GM18499 (cell line): ENCODE results near the gene LAT.
"Not testable (repeated sequence)": the region's sequence is repeated elsewhere in the genome, so short reads cannot be mapped to it uniquely, and the experiment has no call there.

Experiments
- ATAC-seq: cut with Tn5 transposase; IDR thresholded peaks from one replicate; pipeline ENCODE4 v1.9.1; 2021; ENCODE audit warnings: moderate number of reproducible peaks; ENCODE audit not compliant: insufficient read depth, unreplicated experiment

The LAT gene

DNA sequence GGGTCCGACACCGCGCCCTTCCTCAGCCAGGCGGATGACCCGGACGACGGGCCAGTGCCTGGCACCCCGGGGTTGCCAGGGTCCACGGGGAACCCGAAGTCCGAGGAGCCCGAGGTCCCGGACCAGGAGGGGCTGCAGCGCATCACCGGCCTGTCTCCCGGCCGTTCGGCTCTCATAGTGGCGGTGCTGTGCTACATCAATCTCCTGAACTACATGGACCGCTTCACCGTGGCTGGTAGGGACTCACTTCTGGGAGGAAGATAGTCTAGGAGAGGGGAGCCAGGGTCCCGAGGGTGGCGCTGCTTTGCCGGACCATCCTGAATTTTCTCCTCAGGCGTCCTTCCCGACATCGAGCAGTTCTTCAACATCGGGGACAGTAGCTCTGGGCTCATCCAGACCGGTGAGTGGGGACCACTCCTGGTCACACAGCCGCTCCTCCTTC, 9.7 kb upstream of the LAT start:
- no peak for ATAC-seq

DNA sequence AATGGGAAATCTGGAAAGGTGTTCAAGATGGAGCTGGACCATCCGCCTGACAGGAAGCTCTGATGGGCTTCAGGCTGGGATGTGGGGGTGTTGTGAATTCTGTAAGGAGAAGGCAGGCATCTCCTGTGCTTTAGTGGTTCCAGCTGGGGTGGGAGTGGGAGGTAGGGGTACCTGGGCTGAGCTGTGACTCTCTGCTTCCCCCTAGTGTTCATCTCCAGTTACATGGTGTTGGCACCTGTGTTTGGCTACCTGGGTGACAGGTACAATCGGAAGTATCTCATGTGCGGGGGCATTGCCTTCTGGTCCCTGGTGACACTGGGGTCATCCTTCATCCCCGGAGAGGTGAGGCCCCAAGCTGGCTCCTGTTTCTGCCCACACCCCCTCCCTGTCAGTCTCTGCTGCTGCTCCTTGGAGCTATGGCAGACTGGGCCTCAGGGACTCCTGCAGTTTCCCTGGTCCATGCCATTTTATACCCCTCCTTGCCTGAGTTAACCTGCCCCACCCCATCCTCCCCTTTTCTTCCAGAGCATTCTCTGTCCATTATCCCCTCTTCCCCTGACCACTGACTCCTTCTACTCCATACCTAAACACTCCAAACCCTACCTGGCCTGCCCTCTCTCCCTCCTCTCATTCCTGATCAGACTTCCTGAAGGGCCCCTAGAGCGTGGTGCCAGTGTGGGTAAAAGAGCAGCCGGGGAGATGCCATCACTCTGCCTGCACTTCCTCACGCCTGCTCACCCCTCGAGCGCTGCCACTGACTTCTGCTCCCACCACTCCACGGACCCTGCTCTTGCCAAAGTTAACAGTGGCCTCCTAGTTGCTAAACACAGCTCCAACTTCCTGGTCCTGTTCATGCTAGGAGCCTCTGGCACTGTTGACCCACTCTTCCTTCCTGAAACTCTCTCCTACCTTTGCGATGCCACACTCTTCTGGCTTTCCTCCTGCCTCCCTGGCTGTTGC, 6.9 kb upstream of the LAT start:
- ATAC-seq = no peak

GRCh38 chr16:28980330-28980729, 4.5 kb upstream of the LAT start:
- not testable (repeated sequence) for ATAC-seq

DNA sequence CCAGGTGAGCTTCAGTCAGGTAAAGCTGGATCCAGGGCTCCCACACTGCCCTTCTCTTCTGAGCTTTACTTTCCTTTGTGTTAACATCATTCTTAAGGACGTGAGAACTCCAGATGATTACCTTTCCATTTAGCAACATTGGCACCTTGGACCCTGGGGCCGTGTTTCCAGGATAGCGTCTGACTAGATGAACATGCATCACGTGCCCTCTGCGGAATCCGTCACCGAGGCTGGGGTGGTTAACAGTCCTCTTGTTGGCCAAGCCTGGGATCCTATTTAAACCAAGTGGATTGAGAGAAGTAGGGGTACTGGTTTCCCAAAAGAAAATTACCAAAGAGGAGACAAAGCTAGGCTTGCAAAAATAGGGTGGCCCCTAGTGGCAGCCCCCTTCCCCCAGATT, 3.9 kb upstream of the LAT start:
- ATAC-seq = no peak

DNA sequence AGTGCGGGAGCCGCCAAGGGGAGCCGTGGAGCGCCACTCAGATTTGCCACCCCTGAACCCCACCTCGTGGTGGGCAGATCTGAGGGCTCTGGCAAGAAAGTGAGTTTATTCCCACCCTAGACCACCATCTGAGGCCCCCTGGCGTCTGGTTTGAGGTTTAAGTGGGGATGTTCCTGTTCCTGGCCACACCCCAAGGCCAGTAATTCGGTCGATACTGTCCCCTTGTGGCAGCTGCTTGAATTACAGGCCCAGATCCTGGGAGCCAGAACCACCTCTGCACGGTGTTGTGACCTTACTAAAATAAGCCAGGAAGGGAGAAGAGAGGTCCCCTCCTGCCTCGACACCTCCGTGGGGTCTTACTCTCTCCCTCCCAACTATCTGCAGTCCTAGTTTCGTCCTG, 3.3 kb upstream of the LAT start:
- no peak for ATAC-seq

GRCh38 chr16:28982418-28982817, 2.4 kb upstream of the LAT start:
- no peak for ATAC-seq

- ATAC-seq = no peak
Measured at GRCh38 chr16:28982949-28983348, 1.9 kb upstream of the LAT start.

DNA sequence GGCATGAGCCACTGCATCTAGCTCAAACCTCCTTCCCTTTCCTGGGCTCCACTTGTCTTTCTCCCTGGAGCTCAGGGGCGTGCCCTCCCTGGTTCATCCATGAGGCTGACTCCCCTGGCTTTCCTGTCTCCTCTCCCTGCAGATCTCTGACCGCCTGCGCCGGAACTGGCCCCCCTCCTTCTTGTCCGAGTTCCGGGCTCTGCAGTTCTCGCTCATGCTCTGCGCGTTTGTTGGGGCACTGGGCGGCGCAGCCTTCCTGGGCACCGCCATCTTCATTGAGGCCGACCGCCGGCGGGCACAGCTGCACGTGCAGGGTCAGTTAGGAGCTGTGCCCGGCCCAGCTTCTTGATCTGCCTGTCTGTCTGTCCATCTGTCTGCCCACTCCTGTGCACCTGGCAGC, 1.2 kb upstream of the LAT start:
- ATAC-seq = no peak

GRCh38 chr16:28984091-28984490, 761 bp upstream of the LAT start:
- ATAC-seq = no peak

- no peak for ATAC-seq
Measured at GRCh38 chr16:28985211-28986041, 574 bp downstream of the LAT start.

- ATAC-seq = no peak
Measured at GRCh38 chr16:28986046-28986445, 1.2 kb downstream of the LAT start.

DNA sequence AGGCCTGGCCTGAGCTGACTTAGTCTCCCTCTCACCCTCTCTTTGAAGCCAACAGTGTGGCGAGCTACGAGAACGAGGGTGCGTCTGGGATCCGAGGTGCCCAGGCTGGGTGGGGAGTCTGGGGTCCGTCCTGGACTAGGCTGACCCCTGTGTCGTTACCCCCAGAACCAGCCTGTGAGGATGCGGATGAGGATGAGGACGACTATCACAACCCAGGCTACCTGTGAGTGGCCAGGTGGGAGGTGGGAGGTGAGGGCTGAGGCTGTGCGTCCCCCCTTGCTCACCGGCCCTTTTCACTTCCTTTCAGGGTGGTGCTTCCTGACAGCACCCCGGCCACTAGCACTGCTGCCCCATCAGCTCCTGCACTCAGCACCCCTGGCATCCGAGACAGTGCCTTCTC, 1.6 kb downstream of the LAT start:
- no peak for ATAC-seq

DNA sequence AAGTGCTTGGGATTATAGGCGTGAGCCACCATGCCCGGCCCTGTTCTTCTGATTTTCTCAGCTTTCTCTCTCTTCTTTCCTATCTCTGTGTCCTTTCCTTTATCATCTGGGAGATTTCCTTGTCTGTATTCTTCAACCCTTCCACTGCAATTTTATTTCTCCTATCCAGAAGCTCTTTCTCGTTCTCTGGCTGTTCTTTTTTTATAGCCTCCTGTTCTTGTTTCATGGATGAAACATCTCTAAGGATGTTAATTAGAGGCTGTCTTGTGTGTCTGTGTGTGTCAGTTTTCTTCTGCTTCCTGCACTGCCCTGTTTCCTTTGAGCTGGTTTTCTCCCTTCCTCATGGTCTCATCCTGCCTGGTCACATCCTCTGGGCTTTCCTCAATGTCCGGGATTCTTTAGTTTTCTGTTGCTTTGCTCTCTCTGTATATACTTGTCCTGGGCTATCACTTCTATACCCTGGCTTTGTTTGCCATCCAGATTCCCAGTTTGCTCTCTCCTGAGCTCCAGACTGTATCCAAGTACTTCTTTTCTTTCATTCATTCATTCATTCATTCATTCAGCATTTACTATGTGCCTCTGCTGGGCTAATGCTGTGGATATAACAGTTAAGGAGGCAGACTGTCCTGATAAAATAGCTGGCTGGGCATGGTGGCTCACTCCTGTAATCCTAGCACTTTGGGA, 2.5 kb downstream of the LAT start:
- ATAC-seq = no peak

DNA sequence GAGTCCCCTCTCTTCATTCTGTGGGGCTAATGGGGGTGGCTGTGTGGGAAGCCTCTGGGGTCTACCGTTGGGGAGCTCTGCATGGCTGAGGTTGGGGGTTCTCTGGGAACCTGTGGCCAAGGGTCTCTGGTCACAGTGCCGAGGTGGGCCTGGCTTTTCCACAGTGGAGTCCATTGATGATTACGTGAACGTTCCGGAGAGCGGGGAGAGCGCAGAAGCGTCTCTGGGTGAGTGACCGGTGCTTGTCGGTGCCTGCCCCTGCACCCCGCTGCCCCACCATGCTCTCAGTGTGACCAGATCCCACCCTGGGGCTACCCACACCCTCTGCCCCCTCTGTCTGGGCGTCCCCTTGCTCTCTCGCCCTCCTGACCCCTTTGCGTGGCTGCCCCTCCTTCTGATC, 4.5 kb downstream of the LAT start:
- no peak for ATAC-seq

GRCh38 chr16:28990375-28991040, 5.7 kb downstream of the LAT start:
- ATAC-seq = no peak

DNA sequence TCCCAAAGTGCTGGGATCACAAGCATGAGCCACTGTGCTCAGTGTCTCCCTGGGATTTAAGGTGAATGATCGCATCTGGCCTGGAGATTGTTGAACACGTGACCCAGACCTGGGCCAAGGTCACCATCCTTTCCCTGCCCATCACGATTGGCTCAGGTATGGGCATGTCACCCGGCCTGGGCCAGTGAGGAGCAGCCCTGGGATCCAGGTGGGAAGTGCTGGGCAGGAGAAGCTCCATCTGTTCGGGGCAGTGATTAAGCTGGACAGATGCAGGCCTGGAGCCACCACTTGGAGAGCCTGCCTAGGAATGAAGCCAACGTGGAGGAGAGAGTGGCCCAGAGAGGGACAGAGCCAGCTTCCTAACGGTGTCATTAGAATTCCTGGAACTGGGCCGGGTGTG, 6.8 kb downstream of the LAT start:
- no peak for ATAC-seq

DNA sequence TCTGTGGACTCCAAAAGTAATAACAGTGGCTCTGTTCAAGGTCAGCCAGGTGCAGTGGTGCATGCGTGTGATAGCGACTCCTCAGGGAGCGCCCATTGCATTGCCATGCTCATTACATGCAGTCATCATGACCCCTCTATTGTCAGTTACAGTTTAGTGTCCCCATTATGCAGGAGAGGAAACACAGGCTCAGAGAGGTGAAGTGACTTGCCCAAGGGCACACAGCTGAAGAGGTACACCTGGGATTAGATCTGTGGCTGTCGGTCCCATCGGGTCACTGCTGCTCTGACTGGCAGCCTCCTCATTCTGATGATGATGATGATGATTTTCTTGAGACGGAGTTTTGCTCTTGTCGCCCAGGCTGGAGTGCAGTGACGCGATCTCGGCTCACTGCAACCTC, 7.6 kb downstream of the LAT start:
- ATAC-seq = no peak

DNA sequence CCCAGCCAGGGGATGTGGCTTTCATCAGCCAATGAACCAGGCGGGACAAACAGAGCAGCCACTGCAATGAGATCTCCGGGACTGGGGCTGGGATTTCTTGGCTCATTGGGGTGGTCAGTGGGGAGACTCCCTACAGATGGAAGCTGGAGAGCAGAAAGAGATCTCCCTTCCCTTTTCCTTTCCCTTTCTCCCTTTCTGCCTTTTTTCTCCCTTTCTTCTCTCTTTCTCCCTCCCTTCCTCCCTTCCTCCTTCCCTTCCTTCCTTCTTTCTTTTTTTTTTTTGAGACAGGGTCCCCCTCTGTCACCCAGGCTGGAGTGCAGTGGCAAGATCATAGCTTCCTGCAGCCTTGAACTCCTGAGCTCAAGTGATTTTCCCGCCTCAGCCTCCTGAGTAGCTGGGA, 14.0 kb downstream of the LAT start:
- ATAC-seq = no peak

- no peak for ATAC-seq
Measured at GRCh38 chr16:28999577-28999976, 14.7 kb downstream of the LAT start.

DNA sequence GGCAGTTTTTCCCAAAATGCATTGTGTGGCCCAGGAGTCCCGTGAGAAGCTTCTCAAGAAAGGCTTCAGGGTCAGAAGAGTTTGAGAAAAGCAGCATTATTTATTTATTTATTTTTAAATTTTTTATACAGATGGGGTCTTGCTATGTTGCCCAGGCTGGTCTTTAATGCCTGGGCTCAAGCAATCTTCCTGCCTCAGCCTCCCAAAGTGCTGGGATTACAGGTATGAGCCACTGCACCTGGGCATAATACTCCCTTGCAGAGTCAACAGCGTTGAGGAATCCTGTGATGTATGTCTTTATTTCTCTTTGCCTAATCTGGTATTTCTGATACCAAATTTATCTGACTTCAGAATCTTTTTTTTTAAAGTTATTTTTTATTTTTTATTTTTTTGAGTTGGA, 15.2 kb downstream of the LAT start:
- no peak for ATAC-seq
